Keratinocyte (primary cell): ENCODE results near the gene AMACR. TPM values are rescaled to one million over a fixed set of nuclear protein-coding genes. Genes with fewer than 3 reads are reported as not detected.

Experiments
- DNase-seq: peaks from one replicate; pipeline ENCODE4 v3.0.0-alpha.2; 2011; ENCODE audit warnings: low read depth, missing footprints, low spot score
- FAIRE-seq: peaks from 2 replicates; lab custom pipeline; 2011; peaks lifted over from hg19 to GRCh38; lab: Jason Lieb, UNC
- H2AFZ ChIP-seq: 2 replicates; pipeline ENCODE4 v1.6.0; 2012; ENCODE audit warnings: low read length, control low read depth, inconsistent platforms; ENCODE audit not compliant: control insufficient read depth
- H3K27ac ChIP-seq: 2 replicates; pipeline ENCODE4 v1.5.1; 2011; ENCODE audit warnings: low read length; ENCODE audit not compliant: control insufficient read depth, insufficient read depth
- H3K27me3 ChIP-seq: 3 replicates; pipeline ENCODE4 v1.6.0; 2011; ENCODE audit warnings: low read length; ENCODE audit not compliant: control insufficient read depth, insufficient read depth; ENCODE audit errors: extremely low read depth
- H3K36me3 ChIP-seq, 2 experiments: 2 replicates in 1 of 2; 3 replicates in 1 of 2; pipeline ENCODE4 v1.5.1; 2011; ENCODE audit warnings: low read length in 2 of 2, mild to moderate bottlenecking in 1 of 2; ENCODE audit not compliant: control insufficient read depth in 2 of 2, insufficient read depth in 2 of 2; ENCODE audit errors: extremely low read depth in 1 of 2
- H3K4me1 ChIP-seq: 3 replicates; pipeline ENCODE4 v1.5.1; 2011; ENCODE audit warnings: low read length; ENCODE audit not compliant: control insufficient read depth, insufficient read depth; ENCODE audit errors: extremely low read depth
- H3K4me2 ChIP-seq: 3 replicates; pipeline ENCODE4 v1.6.0; 2011; ENCODE audit warnings: low read depth, low read length; ENCODE audit not compliant: control insufficient read depth, insufficient read depth; ENCODE audit errors: extremely low read depth
- H3K4me3 ChIP-seq, 3 experiments: fragments of 200-600 bp in 1 of 3; sonication (generic) in 1 of 3; 2 replicates in 2 of 3; 3 replicates in 1 of 3; pipeline ENCODE4 v1.5.1; 2011 to 2016; ENCODE audit warnings: low read length in 3 of 3, mild to moderate bottlenecking in 3 of 3, control low read depth in 2 of 3, inconsistent platforms in 1 of 3, low read depth in 1 of 3, mixed read lengths in 1 of 3, mixed run types in 1 of 3, moderate library complexity in 1 of 3; ENCODE audit not compliant: control insufficient read depth in 2 of 3, insufficient read depth in 2 of 3; ENCODE audit errors: extremely low read depth in 1 of 3
- H3K79me2 ChIP-seq: 2 replicates; pipeline ENCODE4 v1.6.0; 2012; ENCODE audit warnings: low read length; ENCODE audit not compliant: control insufficient read depth, insufficient read depth
- H3K9ac ChIP-seq: 3 replicates; pipeline ENCODE4 v1.6.0; 2011; ENCODE audit warnings: low read length; ENCODE audit not compliant: control insufficient read depth, insufficient read depth; ENCODE audit errors: extremely low read depth
- H3K9me1 ChIP-seq: 3 replicates; pipeline ENCODE4 v1.6.0; 2011; ENCODE audit warnings: low read length; ENCODE audit not compliant: control insufficient read depth, insufficient read depth; ENCODE audit errors: extremely low read depth
- H3K9me3 ChIP-seq: 2 replicates; pipeline ENCODE4 v1.5.1; 2012; ENCODE audit warnings: low read depth, low read length; ENCODE audit not compliant: control insufficient read depth
- H4K20me1 ChIP-seq: 3 replicates; pipeline ENCODE4 v1.6.0; 2011; ENCODE audit warnings: low read length; ENCODE audit not compliant: control insufficient read depth, insufficient read depth; ENCODE audit errors: extremely low read depth
- CTCF ChIP-seq, 3 experiments: IDR thresholded peaks in 1 of 3; conservative IDR thresholded peaks in 1 of 3; optimal IDR thresholded peaks in 1 of 3; 2 replicates in 2 of 3; 3 replicates in 1 of 3; pipeline versions ENCODE3 to v1.5.1; 2011; ENCODE audit warnings: low read length in 3 of 3, mild to moderate bottlenecking in 3 of 3, moderate library complexity in 2 of 3, control low read depth in 1 of 3, inconsistent platforms in 1 of 3; ENCODE audit not compliant: insufficient read depth in 2 of 3; ENCODE audit errors: extremely low read depth in 1 of 3
- EZH2 ChIP-seq: IDR thresholded peaks from one replicate; pipeline ENCODE4 v1.6.1; 2012; ENCODE audit warnings: inconsistent platforms, mild to moderate bottlenecking, low read length, moderate library complexity
- dilution Hi-C: fragments of 300-500 bp; cut with MboI; formaldehyde crosslinking; loops from one replicate; pipeline ENCODE4 v1.7.0; 2020; ENCODE audit warnings: low sequenced_read_pairs; ENCODE audit not compliant: extremely low pct_ligation_motif_present
- polyA plus RNA-seq, 5 experiments: library from polyadenylated mRNA; depleted of rRNA in 3 of 5; stranded (reverse) in 3 of 5; stranded (forward) in 1 of 5; unstranded in 1 of 5; fragments of >200 nt; gene quantifications; 1 replicate in 1 of 5; 2 replicates in 3 of 5; 3 replicates in 1 of 5; pipeline versions ENCODE4 v1.2.1 to v1.2.3, GENCODE V29; 2011 to 2012; ENCODE audit warnings: missing spikeins in 2 of 5, low read depth in 1 of 5, low replicate concordance in 1 of 5

The AMACR gene
- polyA plus RNA-seq, 1 donor (not counting 4 experiments of a cell fraction or from before 2014, with no cell fraction given) = 20.3 TPM

GRCh38 chr5:34002629-34003328 is 5.1 kb downstream of the AMACR start:
- peaks cover 2% of the 10 kb centered on the region for H3K79me2 ChIP-seq
- no peaks in the 10 kb centered on the region for H4K20me1 ChIP-seq
- H2AFZ ChIP-seq = no peak overlapping the region
- FAIRE-seq (no peak), DNase-seq (no peak)
- no peak overlapping the region for H3K27ac ChIP-seq
- H3K4me1 ChIP-seq = peaks cover 13% of the 10 kb centered on the region
- H3K9ac ChIP-seq = no peak overlapping the region
- no peaks in the 10 kb centered on the region for H3K9me3 ChIP-seq
- H3K4me2 ChIP-seq = no peak overlapping the region
- H3K36me3 ChIP-seq = peaks cover 5 to 13% of the 10 kb centered on the region in 2 experiments
- no peak for TF ChIP-seq EZH2
- TF ChIP-seq CTCF (optimal IDR thresholded peaks at IDR 0.05 in 1 of 3, IDR thresholded peaks at IDR 0.05 in 1 of 3, conservative IDR thresholded peaks at IDR 0.05 in 1 of 3; ENCODE audit: extremely low read depth in 1 of 3, insufficient read depth in 2 of 3, low read length in 3 of 3) = no peak
- no peak overlapping the region for H3K4me3 ChIP-seq
- dilution Hi-C loops = no loop called here
- no peaks in the 10 kb centered on the region for H3K9me1 ChIP-seq
- H3K27me3 ChIP-seq = no peaks in the 10 kb centered on the region

GRCh38 chr5:34001241-34001841 is 6.5 kb downstream of the AMACR start:
- DNase-seq (no peak), FAIRE-seq (no peak)
- Histone ChIP-seq H3K27me3 (no peaks in the 10 kb centered on the region), H3K36me3 (peaks cover 5 to 13% of the 10 kb centered on the region in 2 experiments), H3K9me1 (no peaks in the 10 kb centered on the region), H4K20me1 (no peaks in the 10 kb centered on the region), H3K4me2 (no peak overlapping the region), H3K9me3 (no peaks in the 10 kb centered on the region), H3K4me3 (no peak overlapping the region), H3K9ac (no peak overlapping the region), H3K4me1 (peaks cover 4% of the 10 kb centered on the region), H3K27ac (no peak overlapping the region), H3K79me2 (no peaks in the 10 kb centered on the region), H2AFZ (no peak overlapping the region)
- dilution Hi-C loops = no loop called here
- no peak for TF ChIP-seq EZH2
- no peak for TF ChIP-seq CTCF (optimal IDR thresholded peaks at IDR 0.05 in 1 of 3, IDR thresholded peaks at IDR 0.05 in 1 of 3, conservative IDR thresholded peaks at IDR 0.05 in 1 of 3; ENCODE audit: extremely low read depth in 1 of 3, insufficient read depth in 2 of 3, low read length in 3 of 3)
